Measurements from ENCODE around the gene ATIC.

ATIC gene

GRCh38 chr2:215364157-215365155, 52.6 kb downstream of the ATIC start:
- Histone ChIP-seq H3K9ac (ENCODE audit: low read depth in 1 of 2, low read length in 2 of 2) (no peak overlapping the region), H3K4me3 (ENCODE audit: low read depth in 1 of 2, low read length in 2 of 2) (no peak overlapping the region), H3K9me3 (ENCODE audit: control insufficient read depth in 1 of 2, low read length in 2 of 2) (no peaks in the 10 kb centered on the region), H3K27ac (ENCODE audit: low read depth, low read length) (no peak overlapping the region), H3K36me3 (ENCODE audit: control insufficient read depth in 1 of 2, insufficient read depth in 2 of 2, low read length in 2 of 2) (peaks cover 6 to 11% of the 10 kb centered on the region in 2 donors), H3K27me3 (ENCODE audit: control insufficient read depth in 1 of 2, insufficient read depth in 2 of 2, low read length in 2 of 2) (no peaks in the 10 kb centered on the region), H3K4me1 (ENCODE audit: control insufficient read depth in 1 of 2, insufficient read depth in 2 of 2, low read length in 2 of 2) (no peaks in the 10 kb centered on the region)

GRCh38 chr2:215365184-215365658, 53.4 kb downstream of the ATIC start:
- Histone ChIP-seq H3K4me3 (ENCODE audit: low read depth in 1 of 2, low read length in 2 of 2) (no peak overlapping the region), H3K9ac (ENCODE audit: low read depth in 1 of 2, low read length in 2 of 2) (no peak overlapping the region), H3K27me3 (ENCODE audit: control insufficient read depth in 1 of 2, insufficient read depth in 2 of 2, low read length in 2 of 2) (no peaks in the 10 kb centered on the region), H3K36me3 (ENCODE audit: control insufficient read depth in 1 of 2, insufficient read depth in 2 of 2, low read length in 2 of 2) (peaks cover 6 to 11% of the 10 kb centered on the region in 2 donors), H3K9me3 (ENCODE audit: control insufficient read depth in 1 of 2, low read length in 2 of 2) (no peaks in the 10 kb centered on the region), H3K27ac (ENCODE audit: low read depth, low read length) (no peak overlapping the region), H3K4me1 (ENCODE audit: control insufficient read depth in 1 of 2, insufficient read depth in 2 of 2, low read length in 2 of 2) (no peaks in the 10 kb centered on the region)

GRCh38 chr2:215366440-215367032, 54.7 kb downstream of the ATIC start:
- no peaks in the 10 kb centered on the region for H3K27me3 ChIP-seq (ENCODE audit: control insufficient read depth in 1 of 2, insufficient read depth in 2 of 2, low read length in 2 of 2)
- H3K27ac ChIP-seq (ENCODE audit: low read depth, low read length), result no peak overlapping the region
- H3K4me1 ChIP-seq (ENCODE audit: control insufficient read depth in 1 of 2, insufficient read depth in 2 of 2, low read length in 2 of 2), result no peaks in the 10 kb centered on the region
- H3K36me3 ChIP-seq (ENCODE audit: control insufficient read depth in 1 of 2, insufficient read depth in 2 of 2, low read length in 2 of 2), result peaks cover 6 to 11% of the 10 kb centered on the region in 2 donors
- no peak overlapping the region for H3K9ac ChIP-seq (ENCODE audit: low read depth in 1 of 2, low read length in 2 of 2)
- H3K4me3 ChIP-seq (ENCODE audit: low read depth in 1 of 2, low read length in 2 of 2), result no peak overlapping the region
- H3K9me3 ChIP-seq (ENCODE audit: control insufficient read depth in 1 of 2, low read length in 2 of 2), result no peaks in the 10 kb centered on the region

GRCh38 chr2:215367662-215368492, 56.0 kb downstream of the ATIC start:
- Histone ChIP-seq H3K27ac (ENCODE audit: low read depth, low read length) (no peak overlapping the region), H3K9me3 (ENCODE audit: control insufficient read depth in 1 of 2, low read length in 2 of 2) (no peaks in the 10 kb centered on the region), H3K27me3 (ENCODE audit: control insufficient read depth in 1 of 2, insufficient read depth in 2 of 2, low read length in 2 of 2) (no peaks in the 10 kb centered on the region), H3K4me1 (ENCODE audit: control insufficient read depth in 1 of 2, insufficient read depth in 2 of 2, low read length in 2 of 2) (no peaks in the 10 kb centered on the region), H3K4me3 (ENCODE audit: low read depth in 1 of 2, low read length in 2 of 2) (no peak overlapping the region), H3K36me3 (ENCODE audit: control insufficient read depth in 1 of 2, insufficient read depth in 2 of 2, low read length in 2 of 2) (peaks cover 0 to 8% of the 10 kb centered on the region in 2 donors), H3K9ac (ENCODE audit: low read depth in 1 of 2, low read length in 2 of 2) (no peak overlapping the region)

- Histone ChIP-seq H3K4me3 (ENCODE audit: low read depth in 1 of 2, low read length in 2 of 2) (no peak overlapping the region), H3K4me1 (ENCODE audit: control insufficient read depth in 1 of 2, insufficient read depth in 2 of 2, low read length in 2 of 2) (no peaks in the 10 kb centered on the region), H3K9ac (ENCODE audit: low read depth in 1 of 2, low read length in 2 of 2) (no peak overlapping the region), H3K27me3 (ENCODE audit: control insufficient read depth in 1 of 2, insufficient read depth in 2 of 2, low read length in 2 of 2) (no peaks in the 10 kb centered on the region), H3K36me3 (ENCODE audit: control insufficient read depth in 1 of 2, insufficient read depth in 2 of 2, low read length in 2 of 2) (peaks cover 0 to 8% of the 10 kb centered on the region in 2 donors), H3K9me3 (ENCODE audit: control insufficient read depth in 1 of 2, low read length in 2 of 2) (no peaks in the 10 kb centered on the region), H3K27ac (ENCODE audit: low read depth, low read length) (no peak overlapping the region)
Measured at GRCh38 chr2:215368493-215368809, 56.6 kb downstream of the ATIC start.

- Histone ChIP-seq H3K9me3 (ENCODE audit: control insufficient read depth in 1 of 2, low read length in 2 of 2) (no peaks in the 10 kb centered on the region), H3K27ac (ENCODE audit: low read depth, low read length) (no peak overlapping the region), H3K27me3 (ENCODE audit: control insufficient read depth in 1 of 2, insufficient read depth in 2 of 2, low read length in 2 of 2) (no peaks in the 10 kb centered on the region), H3K4me3 (ENCODE audit: low read depth in 1 of 2, low read length in 2 of 2) (no peak overlapping the region), H3K4me1 (ENCODE audit: control insufficient read depth in 1 of 2, insufficient read depth in 2 of 2, low read length in 2 of 2) (no peaks in the 10 kb centered on the region), H3K36me3 (ENCODE audit: control insufficient read depth in 1 of 2, insufficient read depth in 2 of 2, low read length in 2 of 2) (peaks cover 0 to 8% of the 10 kb centered on the region in 2 donors), H3K9ac (ENCODE audit: low read depth in 1 of 2, low read length in 2 of 2) (no peak overlapping the region)
Measured at GRCh38 chr2:215369181-215369760, 57.4 kb downstream of the ATIC start.

- no peaks in the 10 kb centered on the region for H3K27me3 ChIP-seq (ENCODE audit: control insufficient read depth in 1 of 2, insufficient read depth in 2 of 2, low read length in 2 of 2)
- no peak overlapping the region for H3K27ac ChIP-seq (ENCODE audit: low read depth, low read length)
- H3K4me3 ChIP-seq (ENCODE audit: low read depth in 1 of 2, low read length in 2 of 2), result no peak overlapping the region
- no peaks in the 10 kb centered on the region for H3K9me3 ChIP-seq (ENCODE audit: control insufficient read depth in 1 of 2, low read length in 2 of 2)
- peaks cover 0 to 4% of the 10 kb centered on the region in 2 donors for H3K36me3 ChIP-seq (ENCODE audit: control insufficient read depth in 1 of 2, insufficient read depth in 2 of 2, low read length in 2 of 2)
- H3K9ac ChIP-seq (ENCODE audit: low read depth in 1 of 2, low read length in 2 of 2), result no peak overlapping the region
- H3K4me1 ChIP-seq (ENCODE audit: control insufficient read depth in 1 of 2, insufficient read depth in 2 of 2, low read length in 2 of 2), result no peaks in the 10 kb centered on the region
Measured at GRCh38 chr2:215370112-215370965, 58.5 kb downstream of the ATIC start.

GRCh38 chr2:215371915-215372897, 60.3 kb downstream of the ATIC start:
- H3K9ac ChIP-seq (ENCODE audit: low read depth in 1 of 2, low read length in 2 of 2), result no peak overlapping the region
- H3K27ac ChIP-seq (ENCODE audit: low read depth, low read length), result no peak overlapping the region
- H3K4me3 ChIP-seq (ENCODE audit: low read depth in 1 of 2, low read length in 2 of 2), result no peak overlapping the region
- H3K36me3 ChIP-seq (ENCODE audit: control insufficient read depth in 1 of 2, insufficient read depth in 2 of 2, low read length in 2 of 2), result peaks cover 0 to 11% of the 10 kb centered on the region in 2 donors
- no peaks in the 10 kb centered on the region for H3K9me3 ChIP-seq (ENCODE audit: control insufficient read depth in 1 of 2, low read length in 2 of 2)
- H3K27me3 ChIP-seq (ENCODE audit: control insufficient read depth in 1 of 2, insufficient read depth in 2 of 2, low read length in 2 of 2), result no peaks in the 10 kb centered on the region
- H3K4me1 ChIP-seq (ENCODE audit: control insufficient read depth in 1 of 2, insufficient read depth in 2 of 2, low read length in 2 of 2), result no peaks in the 10 kb centered on the region
